A549 (cell line): ENCODE data around the gene TCF12. TPM values are rescaled to one million over a fixed set of nuclear protein-coding genes. Genes with fewer than 3 reads are reported as not detected.

Experiments
- ATAC-seq, 2 experiments: fragments of 200-7000 bp in 1 of 2; fragments of >200 bp in 1 of 2; cut with Nextera tagmentation in 1 of 2; cut with Tn5 transposase in 1 of 2; 3 replicates each; pipeline versions ENCODE4 v1.8.0 to v1.9.1; 2018 to 2020; ENCODE audit warnings: mild to moderate bottlenecking in 1 of 2, moderate library complexity in 1 of 2
- CTCF ChIA-PET: fragments of 300-600 bp; sonication (Branson Sonifier 250); formaldehyde crosslinking; extraction: SDS; loops from one replicate; lab custom pipeline; 2021; ENCODE audit warnings: antibody characterized with exemption, inconsistent platforms; lab: Yijun Ruan, JAX
- POLR2A ChIA-PET: fragments of 350-600 bp; formaldehyde crosslinking; extraction: SDS; loops from one replicate; lab custom pipeline; 2021; ENCODE audit warnings: antibody characterized with exemption, inconsistent platforms; lab: Yijun Ruan, JAX
- DNase-seq, 2 experiments: peaks; one replicate each; pipeline versions ENCODE4 v3.0.0 to v3.0.0-alpha.2; 2011 to 2016; ENCODE audit warnings: low read depth in 1 of 2, low spot score in 1 of 2
- FAIRE-seq: peaks from 2 replicates; lab custom pipeline; 2011; peaks lifted over from hg19 to GRCh38; lab: Jason Lieb, UNC
- H3K27ac ChIP-seq, 2 experiments: fragments of >200 bp; sonication (Bioruptor Twin); formaldehyde crosslinking; 3 replicates each; pipeline ENCODE4 v1.5.1; 2016 to 2017
- H3K4me1 ChIP-seq: fragments of >200 bp; sonication (Bioruptor Twin); formaldehyde crosslinking; 3 replicates; pipeline ENCODE4 v1.6.1; 2016
- H3K4me2 ChIP-seq: fragments of >200 bp; sonication (Bioruptor Twin); formaldehyde crosslinking; 3 replicates; pipeline ENCODE4 v1.6.1; 2016
- H3K4me3 ChIP-seq: fragments of >200 bp; sonication (Bioruptor Twin); formaldehyde crosslinking; 3 replicates; pipeline ENCODE4 v1.5.1; 2016
- H3K9me3 ChIP-seq: fragments of >200 bp; sonication (Bioruptor Twin); formaldehyde crosslinking; 3 replicates; pipeline ENCODE4 v1.6.1; 2016
- CHD4 ChIP-seq: fragments of 200-600 bp; sonication (generic); IDR thresholded peaks from 2 replicates; pipeline ENCODE4 v1.6.1; 2016; ENCODE audit warnings: antibody characterized with exemption, mild to moderate bottlenecking, borderline replicate concordance
- CTCF ChIP-seq: fragments of >200 bp; sonication (Bioruptor Twin); formaldehyde crosslinking; IDR thresholded peaks from 3 replicates; pipeline ENCODE4 v1.5.1; 2016
- EHF ChIP-seq: fragments of 250-450 bp; sonication (Bioruptor Pico); IDR thresholded peaks from 2 replicates; pipeline ENCODE4 v1.5.0; 2020; ENCODE audit warnings: mild to moderate bottlenecking
- EHMT2 ChIP-seq: fragments of 200-600 bp; sonication (generic); IDR thresholded peaks from 2 replicates; pipeline ENCODE4 v1.6.1; 2016; ENCODE audit warnings: antibody characterized with exemption, low read depth, mild to moderate bottlenecking, moderate library complexity
- EP300 ChIP-seq, 2 experiments: fragments of >200 bp; sonication (Bioruptor Twin); formaldehyde crosslinking; IDR thresholded peaks; 2 replicates in 1 of 2; 3 replicates in 1 of 2; pipeline ENCODE4 v1.6.1; 2016 to 2017
- FOSB ChIP-seq: fragments of 250-450 bp; sonication (Bioruptor Pico); IDR thresholded peaks from 2 replicates; pipeline ENCODE4 v1.5.0; 2020; ENCODE audit warnings: mild to moderate bottlenecking, moderate library complexity
- FOSL2 ChIP-seq, 2 experiments: fragments of 450-650 bp in 1 of 2; fragments of >200 bp in 1 of 2; sonication (Bioruptor Twin) in 1 of 2; formaldehyde crosslinking; IDR thresholded peaks; 2 replicates each; pipeline versions ENCODE4 v1.5.0 to v1.6.1; 2016 to 2020; ENCODE audit warnings: mild to moderate bottlenecking in 1 of 2, moderate library complexity in 1 of 2
- GATA3 ChIP-seq: IDR thresholded peaks from 2 replicates; pipeline ENCODE4 v1.6.1; 2012; ENCODE audit warnings: borderline replicate concordance
- HEYL ChIP-seq: fragments of 250-450 bp; sonication (Bioruptor Pico); IDR thresholded peaks from 2 replicates; pipeline ENCODE4 v1.8.0; 2021; ENCODE audit warnings: mild to moderate bottlenecking, moderate library complexity
- HMGXB4 ChIP-seq: fragments of 250-450 bp; sonication (Bioruptor Pico); IDR thresholded peaks from 2 replicates; pipeline ENCODE4 v1.5.0; 2021; ENCODE audit warnings: mild to moderate bottlenecking, moderate library complexity, borderline replicate concordance
- HOXB5 ChIP-seq: fragments of 250-450 bp; sonication (Bioruptor Pico); IDR thresholded peaks from 2 replicates; pipeline ENCODE4 v1.5.0; 2020; ENCODE audit warnings: mild to moderate bottlenecking, moderate library complexity
- JUN ChIP-seq, 2 experiments: fragments of >200 bp; sonication (Bioruptor Twin); formaldehyde crosslinking; IDR thresholded peaks; 2 replicates in 1 of 2; 3 replicates in 1 of 2; pipeline ENCODE4 v1.6.1; 2016 to 2017
- JUNB ChIP-seq: fragments of >200 bp; sonication (Bioruptor Twin); formaldehyde crosslinking; IDR thresholded peaks from 2 replicates; pipeline ENCODE4 v1.6.1; 2016
- KDM1A ChIP-seq: fragments of 200-600 bp; sonication (generic); IDR thresholded peaks from 2 replicates; pipeline ENCODE4 v1.6.1; 2016; ENCODE audit warnings: low read depth, mild to moderate bottlenecking
- MAFK ChIP-seq: fragments of 450-650 bp; IDR thresholded peaks from 2 replicates; pipeline ENCODE4 v1.6.1; 2014; ENCODE audit not compliant: partially characterized antibody
- MYC ChIP-seq: IDR thresholded peaks from 2 replicates; pipeline ENCODE4 v1.6.1; 2012; ENCODE audit warnings: mild to moderate bottlenecking, inconsistent platforms, low read length, improper control_type of control experiment, borderline replicate concordance
- NPAS2 ChIP-seq: fragments of 250-450 bp; sonication (Bioruptor Pico); IDR thresholded peaks from 2 replicates; pipeline ENCODE4 v1.8.0; 2022; ENCODE audit warnings: mild to moderate bottlenecking, moderate library complexity, borderline replicate concordance
- RARB ChIP-seq: fragments of 250-450 bp; sonication (Bioruptor Pico); IDR thresholded peaks from 2 replicates; pipeline ENCODE4 v1.8.0; 2021; ENCODE audit warnings: mild to moderate bottlenecking, moderate library complexity
- SREBF2 ChIP-seq: fragments of 450-650 bp; IDR thresholded peaks from 2 replicates; pipeline ENCODE4 v1.6.1; 2014; ENCODE audit warnings: mild to moderate bottlenecking, moderate library complexity
- USF2 ChIP-seq: fragments of 450-650 bp; IDR thresholded peaks from 2 replicates; pipeline ENCODE4 v1.6.1; 2014; ENCODE audit warnings: antibody characterized with exemption
- ZC3H11A ChIP-seq: fragments of 450-650 bp; IDR thresholded peaks from 2 replicates; pipeline ENCODE4 v1.6.1; 2014; ENCODE audit warnings: antibody characterized with exemption, mild to moderate bottlenecking
- WGBS: methylation state at CpG from one replicate; pipeline ENCODE4 v1.1.6; 2017; ENCODE audit errors: missing lambda C conversion rate; 5-methylcytosine and 5-hydroxymethylcytosine counted together
- polyA plus RNA-seq, 4 experiments: library from polyadenylated mRNA; depleted of rRNA in 3 of 4; stranded (reverse); fragments of >200 nt; fragmentation: RNase III in 1 of 4; extraction: RNeasy Plus Mini Kit Qiagen cat#74134 plus additional on column Dnase treatment in 1 of 4; gene quantifications; 2 replicates in 3 of 4; 3 replicates in 1 of 4; pipeline ENCODE4 v1.2.3, GENCODE V29; 2011 to 2017
- TF ChIP-seq, protein P1 (sequence below): IDR thresholded peaks from 2 replicates; pipeline ENCODE4 v1.6.1; 2012
- TF ChIP-seq, protein P2 (sequence below): IDR thresholded peaks from 2 replicates; pipeline ENCODE4 v1.6.1; 2012
- TF ChIP-seq, protein P3 (sequence below): IDR thresholded peaks from 2 replicates; pipeline ENCODE4 v1.6.1; 2012; ENCODE audit warnings: low read depth, borderline replicate concordance

TCF12 gene
- polyA plus RNA-seq, 2 of the 4 experiments (the other 2 are of a cell fraction): 36.3 to 121 TPM

DNA sequence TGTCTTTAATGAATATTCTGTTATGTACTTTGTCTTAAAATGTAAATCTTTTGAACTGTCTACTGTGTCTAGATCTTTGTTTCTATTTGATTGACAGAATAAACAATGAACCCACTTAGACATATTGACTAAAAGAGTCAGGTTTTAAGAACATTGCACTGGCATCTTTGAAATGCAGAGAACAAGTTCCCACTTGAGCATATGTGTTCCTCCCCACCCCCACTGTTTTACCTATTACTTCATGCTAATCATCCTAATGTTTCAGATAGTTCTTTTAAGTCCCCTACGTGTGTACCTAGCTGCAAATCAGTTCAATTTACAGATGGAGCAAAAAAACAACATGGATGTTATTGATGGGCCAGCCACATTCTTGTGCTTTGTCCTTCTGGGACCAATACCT lies 11.7 kb upstream of the TCF12 start:
- 64% methylated on average over 1 of the region's 1 CpG for WGBS
- TF ChIP-seq, protein P1, sequence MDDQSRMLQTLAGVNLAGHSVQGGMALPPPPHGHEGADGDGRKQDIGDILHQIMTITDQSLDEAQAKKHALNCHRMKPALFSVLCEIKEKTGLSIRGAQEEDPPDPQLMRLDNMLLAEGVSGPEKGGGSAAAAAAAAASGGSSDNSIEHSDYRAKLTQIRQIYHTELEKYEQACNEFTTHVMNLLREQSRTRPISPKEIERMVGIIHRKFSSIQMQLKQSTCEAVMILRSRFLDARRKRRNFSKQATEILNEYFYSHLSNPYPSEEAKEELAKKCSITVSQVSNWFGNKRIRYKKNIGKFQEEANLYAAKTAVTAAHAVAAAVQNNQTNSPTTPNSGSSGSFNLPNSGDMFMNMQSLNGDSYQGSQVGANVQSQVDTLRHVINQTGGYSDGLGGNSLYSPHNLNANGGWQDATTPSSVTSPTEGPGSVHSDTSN: no peak
- no peak for TF ChIP-seq ZC3H11A
- no peak for TF ChIP-seq FOSB
- no peak for TF ChIP-seq JUN (IDR thresholded peaks at IDR 0.05)
- no peak for TF ChIP-seq KDM1A
- no peak for TF ChIP-seq RARB (CRISPR knock-in tag)
- TF ChIP-seq EHF (CRISPR knock-in tag): no peak
- TF ChIP-seq SREBF2: no peak
- no peak for TF ChIP-seq JUNB
- TF ChIP-seq CTCF: no peak
- TF ChIP-seq MYC: no peak
- TF ChIP-seq GATA3: no peak
- TF ChIP-seq EP300 (IDR thresholded peaks at IDR 0.05): no peak
- no peak for TF ChIP-seq USF2
- no peaks in the 10 kb centered on the region for H3K9me3 ChIP-seq
- no peak overlapping the region for H3K4me2 ChIP-seq
- ChIA-PET POLR2A (interaction anchor here (0.9 kb wide), 1 partner anchor 12 kb away, joined by 3 read pairs; the partner anchor contains the start of gene TCF12), CTCF (interaction anchor here (1.0 to 1.1 kb wide), 2 partner anchors 19 to 400 kb away, joined by 3 to 4 read pairs; no protein-coding TSS in a partner anchor)
- H3K27ac ChIP-seq: no peak overlapping the region
- no peak overlapping the region for H3K4me3 ChIP-seq
- ATAC-seq (no peak), DNase-seq (no peak), FAIRE-seq (peak; percentile 90)
- no peaks in the 10 kb centered on the region for H3K4me1 ChIP-seq

GRCh38 chr15:56910801-56911200 lies 7.6 kb upstream of the TCF12 start:
- 82% methylated on average over 7 of the region's 7 CpGs for WGBS
- ATAC-seq: no peak
- Histone ChIP-seq H3K4me1 (no peaks in the 10 kb centered on the region), H3K9me3 (no peaks in the 10 kb centered on the region), H3K4me3 (no peak overlapping the region), H3K27ac (no peak overlapping the region), H3K4me2 (no peak overlapping the region)
- FAIRE-seq: no peak
- TF ChIP-seq CHD4: no peak
- TF ChIP-seq MAFK: no peak
- TF ChIP-seq, protein P2, sequence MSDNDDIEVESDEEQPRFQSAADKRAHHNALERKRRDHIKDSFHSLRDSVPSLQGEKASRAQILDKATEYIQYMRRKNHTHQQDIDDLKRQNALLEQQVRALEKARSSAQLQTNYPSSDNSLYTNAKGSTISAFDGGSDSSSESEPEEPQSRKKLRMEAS: no peak
- TF ChIP-seq GATA3: no peak
- TF ChIP-seq FOSB: no peak
- no peak for TF ChIP-seq HEYL (CRISPR knock-in tag)
- TF ChIP-seq, protein P3, sequence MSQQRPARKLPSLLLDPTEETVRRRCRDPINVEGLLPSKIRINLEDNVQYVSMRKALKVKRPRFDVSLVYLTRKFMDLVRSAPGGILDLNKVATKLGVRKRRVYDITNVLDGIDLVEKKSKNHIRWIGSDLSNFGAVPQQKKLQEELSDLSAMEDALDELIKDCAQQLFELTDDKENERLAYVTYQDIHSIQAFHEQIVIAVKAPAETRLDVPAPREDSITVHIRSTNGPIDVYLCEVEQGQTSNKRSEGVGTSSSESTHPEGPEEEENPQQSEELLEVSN: no peak
- no peak for TF ChIP-seq RARB (CRISPR knock-in tag)
- TF ChIP-seq HMGXB4 (CRISPR knock-in tag): no peak
- TF ChIP-seq HOXB5: no peak
- TF ChIP-seq MYC: no peak
- TF ChIP-seq FOSL2 (IDR thresholded peaks at IDR 0.05): no peak
- no peak for TF ChIP-seq FOSL2 (CRISPR knock-in tag; IDR thresholded peaks at IDR 0.05)
- TF ChIP-seq EHMT2: no peak
- no peak for TF ChIP-seq NPAS2 (CRISPR knock-in tag)
- POLR2A ChIA-PET: no interaction called here
- DNase-seq: no peak
- CTCF ChIA-PET: interaction anchor here (0.6 to 1.3 kb wide), 3 partner anchors 16 to 202 kb away, joined by 3 to 4 read pairs (median 3); no protein-coding TSS in a partner anchor
